NCI-H345 treated with DMSO at 0.1 percent for 48 hours (cell line): ENCODE measurements around the gene TTYH2.
"Not testable (repeated sequence)": the region's sequence is repeated elsewhere in the genome, so short reads cannot be mapped to it uniquely, and the experiment has no call there.

Source experiments
- DNase-seq: peaks from one replicate; lab custom pipeline; 2025; ENCODE audit not compliant: unreplicated experiment; lab: John Stamatoyannopoulos, UW

Gene TTYH2

GRCh38 chr17:74212913-74213791 lies at the start of gene TTYH2:
TSS of gene TTYH2 (plus strand) at chr17:74213571. CDS start at chr17:74213588, 17 bp downstream.
- peak; percentile 69 for DNase-seq

GRCh38 chr17:74163836-74164235 lies 49.5 kb upstream of the TTYH2 start:
- DNase-seq, result no peak

- DNase-seq, result no peak
These were observed 48.8 kb upstream of the TTYH2 start for GRCh38 chr17:74164446-74165045.

- DNase-seq, result no peak
These were observed 47.5 kb upstream of the TTYH2 start for GRCh38 chr17:74165797-74166365.

GRCh38 chr17:74170924-74171323 lies 42.4 kb upstream of the TTYH2 start:
- no peak for DNase-seq

GRCh38 chr17:74172700-74173099 lies 40.7 kb upstream of the TTYH2 start:
- no peak for DNase-seq

GRCh38 chr17:74176546-74177001 lies 36.8 kb upstream of the TTYH2 start:
- DNase-seq, result peak; percentile 64

GRCh38 chr17:74177018-74177450 lies 36.3 kb upstream of the TTYH2 start:
- no peak for DNase-seq

- DNase-seq, result no peak
These were observed 33.8 kb upstream of the TTYH2 start for GRCh38 chr17:74179576-74179975.

- no peak for DNase-seq
These were observed 33.0 kb upstream of the TTYH2 start for GRCh38 chr17:74180336-74180735.

- DNase-seq, result no peak
These were observed 32.0 kb upstream of the TTYH2 start for GRCh38 chr17:74181341-74181740.

GRCh38 chr17:74182041-74182723 lies 31.2 kb upstream of the TTYH2 start:
- DNase-seq, result no peak

- DNase-seq, result no peak
These were observed 30.0 kb upstream of the TTYH2 start for GRCh38 chr17:74183411-74183810.

GRCh38 chr17:74185571-74186185 lies 27.7 kb upstream of the TTYH2 start:
- DNase-seq, result no peak

GRCh38 chr17:74186498-74186897 lies 26.9 kb upstream of the TTYH2 start:
- DNase-seq, result no peak

GRCh38 chr17:74187761-74188160 lies 25.6 kb upstream of the TTYH2 start:
- DNase-seq, result peak; percentile 17

- DNase-seq, result not testable (repeated sequence)
These were observed 24.7 kb upstream of the TTYH2 start for GRCh38 chr17:74188687-74189086.

GRCh38 chr17:74190154-74190553 lies 23.2 kb upstream of the TTYH2 start:
- peak; percentile 62 for DNase-seq

- no peak for DNase-seq
These were observed 22.5 kb upstream of the TTYH2 start for GRCh38 chr17:74190807-74191406.

- DNase-seq, result peak; percentile 45
These were observed 20.2 kb upstream of the TTYH2 start for GRCh38 chr17:74192950-74193781.
